ENCODE results near the gene RPS6KA1.

RPS6KA1 gene

GRCh38 chr1:26490155-26490554 lies 39.4 kb upstream of the RPS6KA1 start:
- TF ChIP-seq EZH2 (IDR thresholded peaks at IDR 0.05; ENCODE audit: borderline replicate concordance, low read length), result no peak
- TF ChIP-seq CTCF (IDR thresholded peaks at IDR 0.05; ENCODE audit: low read length), result no peak
- Histone ChIP-seq H2AFZ (ENCODE audit: low read length) (no peak overlapping the region), H3F3A (ENCODE audit: insufficient read depth, low read length) (no peaks in the 10 kb centered on the region)

GRCh38 chr1:26493267-26493666 lies 36.3 kb upstream of the RPS6KA1 start:
- Histone ChIP-seq H4K20me1 (ENCODE audit: insufficient read depth, low read length) (no peaks in the 10 kb centered on the region), H3K27me3 (ENCODE audit: insufficient read depth, low read length) (no peaks in the 10 kb centered on the region), H2AFZ (ENCODE audit: low read length) (no peak overlapping the region), H3K9me3 (ENCODE audit: low read length) (no peaks in the 10 kb centered on the region), H3K4me1 (ENCODE audit: insufficient read depth, low read length, severe bottlenecking) (no peaks in the 10 kb centered on the region), H3K4me2 (ENCODE audit: low read length) (no peak overlapping the region), H3K36me3 (ENCODE audit: insufficient read depth, low read length) (no peaks in the 10 kb centered on the region), H3K9ac (ENCODE audit: low read length) (no peak overlapping the region), H3K4me3 (ENCODE audit: low read depth, low read length, poor library complexity, severe bottlenecking) (no peak overlapping the region), H3K79me2 (ENCODE audit: insufficient read depth, low read length) (no peaks in the 10 kb centered on the region), H3K27ac (ENCODE audit: low read depth, low read length, poor library complexity, severe bottlenecking) (no peak overlapping the region), H3F3A (ENCODE audit: insufficient read depth, low read length) (no peaks in the 10 kb centered on the region), H3K9me2 (ENCODE audit: low read depth, low read length) (no peaks in the 10 kb centered on the region)
- no peak for TF ChIP-seq CTCF (IDR thresholded peaks at IDR 0.05; ENCODE audit: low read length)
- no peak for TF ChIP-seq EZH2 (IDR thresholded peaks at IDR 0.05; ENCODE audit: borderline replicate concordance, low read length)

More at GRCh38 chr1:26490155-26490554, 39.4 kb upstream of the RPS6KA1 start:
- H3K9me2 ChIP-seq (ENCODE audit: low read depth, low read length), result no peaks in the 10 kb centered on the region
- H3K4me2 ChIP-seq (ENCODE audit: low read length), result no peak overlapping the region
- H3K9ac ChIP-seq (ENCODE audit: low read length), result no peak overlapping the region
- H3K27me3 ChIP-seq (ENCODE audit: insufficient read depth, low read length), result no peaks in the 10 kb centered on the region
- H3K9me3 ChIP-seq (ENCODE audit: low read length), result no peaks in the 10 kb centered on the region
- no peaks in the 10 kb centered on the region for H3K36me3 ChIP-seq (ENCODE audit: insufficient read depth, low read length)
- no peaks in the 10 kb centered on the region for H3K4me1 ChIP-seq (ENCODE audit: insufficient read depth, low read length, severe bottlenecking)
- H3K4me3 ChIP-seq (ENCODE audit: low read depth, low read length, poor library complexity, severe bottlenecking), result no peak overlapping the region
- H3K79me2 ChIP-seq (ENCODE audit: insufficient read depth, low read length), result no peaks in the 10 kb centered on the region
- no peaks in the 10 kb centered on the region for H4K20me1 ChIP-seq (ENCODE audit: insufficient read depth, low read length)
- no peak overlapping the region for H3K27ac ChIP-seq (ENCODE audit: low read depth, low read length, poor library complexity, severe bottlenecking)

GRCh38 chr1:26493938-26494337 lies 35.6 kb upstream of the RPS6KA1 start:
- no peaks in the 10 kb centered on the region for H3K4me1 ChIP-seq (ENCODE audit: insufficient read depth, low read length, severe bottlenecking)
- no peaks in the 10 kb centered on the region for H3K79me2 ChIP-seq (ENCODE audit: insufficient read depth, low read length)
- H4K20me1 ChIP-seq (ENCODE audit: insufficient read depth, low read length), result no peaks in the 10 kb centered on the region
- no peak overlapping the region for H3K9ac ChIP-seq (ENCODE audit: low read length)
- H3K9me2 ChIP-seq (ENCODE audit: low read depth, low read length), result no peaks in the 10 kb centered on the region
- H3K27ac ChIP-seq (ENCODE audit: low read depth, low read length, poor library complexity, severe bottlenecking), result no peak overlapping the region
- H2AFZ ChIP-seq (ENCODE audit: low read length), result no peak overlapping the region
- H3K9me3 ChIP-seq (ENCODE audit: low read length), result no peaks in the 10 kb centered on the region
- H3K36me3 ChIP-seq (ENCODE audit: insufficient read depth, low read length), result no peaks in the 10 kb centered on the region
- H3K4me3 ChIP-seq (ENCODE audit: low read depth, low read length, poor library complexity, severe bottlenecking), result no peak overlapping the region
- H3F3A ChIP-seq (ENCODE audit: insufficient read depth, low read length), result no peaks in the 10 kb centered on the region
- H3K27me3 ChIP-seq (ENCODE audit: insufficient read depth, low read length), result no peaks in the 10 kb centered on the region
- no peak for TF ChIP-seq CTCF (IDR thresholded peaks at IDR 0.05; ENCODE audit: low read length)
- no peak for TF ChIP-seq EZH2 (IDR thresholded peaks at IDR 0.05; ENCODE audit: borderline replicate concordance, low read length)
- no peak overlapping the region for H3K4me2 ChIP-seq (ENCODE audit: low read length)

All from OCI-LY1 (cell line).